Muscle layer of duodenum (tissue), 2 donors: ENCODE measurements around the gene PLEKHD1.
"Not testable (repeated sequence)": the region's sequence is repeated elsewhere in the genome, so short reads cannot be mapped to it uniquely, and the experiment has no call there.

Experiments used
- H3K27ac ChIP-seq: one replicate; pipeline ENCODE4 v1.7.0; 2013; ENCODE audit warnings: mild to moderate bottlenecking, low read length
- H3K27me3 ChIP-seq: one replicate; pipeline ENCODE4 v1.7.0; 2013; ENCODE audit warnings: low read depth, mild to moderate bottlenecking, control low read depth, low read length
- H3K36me3 ChIP-seq, 2 donors: one replicate each; pipeline ENCODE4 v1.7.0; 2013; ENCODE audit warnings: low read length in 2 of 2, control low read depth in 1 of 2, mild to moderate bottlenecking in 1 of 2; ENCODE audit not compliant: insufficient read depth in 2 of 2, control insufficient read depth in 1 of 2
- H3K4me1 ChIP-seq, 2 donors: one replicate each; pipeline ENCODE4 v1.7.0; 2013; ENCODE audit warnings: low read length in 2 of 2, mild to moderate bottlenecking in 2 of 2, control low read depth in 1 of 2, moderate library complexity in 1 of 2; ENCODE audit not compliant: insufficient read depth in 2 of 2, control insufficient read depth in 1 of 2
- H3K4me3 ChIP-seq, 2 donors: one replicate each; pipeline ENCODE4 v1.7.0; 2013; ENCODE audit warnings: low read length in 2 of 2, low read depth in 1 of 2, mild to moderate bottlenecking in 1 of 2
- H3K9me3 ChIP-seq, 2 donors: one replicate each; pipeline ENCODE4 v1.7.0; 2013; ENCODE audit warnings: low read length in 2 of 2, control low read depth in 1 of 2, mild to moderate bottlenecking in 1 of 2; ENCODE audit not compliant: control insufficient read depth in 1 of 2
- donor health status: healthy.

PLEKHD1 gene

GRCh38 chr14:69497866-69498265 lies 13.3 kb downstream of the PLEKHD1 start:
- not testable (repeated sequence) for H3K36me3 ChIP-seq, H3K4me3 ChIP-seq, H3K9me3 ChIP-seq, H3K27ac ChIP-seq, H3K27me3 ChIP-seq
- H3K4me1 ChIP-seq: peaks cover 4 to 11% of the 10 kb centered on the region in 2 donors

DNA sequence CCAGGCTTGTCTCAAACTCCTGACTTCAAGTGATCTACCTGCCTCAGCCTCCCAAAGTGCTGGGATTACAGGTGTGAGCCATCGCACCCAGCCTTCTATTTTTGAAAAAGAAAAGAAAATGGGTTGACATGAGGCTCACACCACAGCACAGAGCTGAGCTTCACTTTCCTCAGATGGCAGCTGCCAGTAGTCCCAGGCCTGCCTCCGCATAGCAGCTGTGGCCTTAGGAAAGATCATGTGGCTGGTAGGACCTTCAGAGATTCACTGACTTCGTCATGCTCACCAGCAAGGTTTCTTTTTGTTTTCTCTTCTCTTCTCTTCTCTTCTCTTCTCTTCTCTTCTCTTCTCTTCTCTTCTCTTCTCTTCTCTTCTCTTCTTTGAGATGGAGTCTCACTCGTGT lies 13.8 kb downstream of the PLEKHD1 start:
- not testable (repeated sequence) for H3K36me3 ChIP-seq, H3K9me3 ChIP-seq, H3K27me3 ChIP-seq, H3K4me3 ChIP-seq, H3K27ac ChIP-seq
- H3K4me1 ChIP-seq: peaks cover 4 to 11% of the 10 kb centered on the region in 2 donors

DNA sequence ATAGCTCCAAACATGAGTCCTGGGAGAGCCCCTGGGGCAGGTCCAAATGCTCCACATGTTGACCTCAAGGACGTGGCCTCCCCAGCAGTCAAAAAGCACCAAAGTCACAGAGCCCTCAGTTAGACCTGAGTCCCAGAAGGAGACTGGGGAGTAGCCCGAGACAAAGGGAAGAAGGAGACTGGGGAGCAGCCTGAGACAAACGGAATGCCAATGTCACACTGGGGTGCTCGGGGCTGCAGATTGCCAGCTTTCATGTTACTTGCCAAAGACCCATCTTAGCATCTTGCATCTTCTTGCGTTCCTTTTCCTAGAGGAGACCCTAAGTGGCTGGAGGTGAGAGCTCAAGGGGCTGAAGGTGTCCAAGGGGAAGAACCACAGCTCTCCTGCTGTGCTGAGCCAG lies 14.9 kb downstream of the PLEKHD1 start:
- Histone ChIP-seq H3K27me3 (no peaks in the 10 kb centered on the region), H3K36me3 (no peaks in the 10 kb centered on the region), H3K27ac (no peak overlapping the region), H3K9me3 (no peaks in the 10 kb centered on the region), H3K4me1 (peaks cover 4 to 11% of the 10 kb centered on the region in 2 donors), H3K4me3 (no peak overlapping the region)

GRCh38 chr14:69500096-69500495 lies 15.6 kb downstream of the PLEKHD1 start:
- Histone ChIP-seq H3K27ac (no peak overlapping the region), H3K36me3 (no peaks in the 10 kb centered on the region), H3K9me3 (no peaks in the 10 kb centered on the region), H3K27me3 (no peaks in the 10 kb centered on the region), H3K4me3 (no peak overlapping the region), H3K4me1 (peaks cover 4 to 11% of the 10 kb centered on the region in 2 donors)

DNA sequence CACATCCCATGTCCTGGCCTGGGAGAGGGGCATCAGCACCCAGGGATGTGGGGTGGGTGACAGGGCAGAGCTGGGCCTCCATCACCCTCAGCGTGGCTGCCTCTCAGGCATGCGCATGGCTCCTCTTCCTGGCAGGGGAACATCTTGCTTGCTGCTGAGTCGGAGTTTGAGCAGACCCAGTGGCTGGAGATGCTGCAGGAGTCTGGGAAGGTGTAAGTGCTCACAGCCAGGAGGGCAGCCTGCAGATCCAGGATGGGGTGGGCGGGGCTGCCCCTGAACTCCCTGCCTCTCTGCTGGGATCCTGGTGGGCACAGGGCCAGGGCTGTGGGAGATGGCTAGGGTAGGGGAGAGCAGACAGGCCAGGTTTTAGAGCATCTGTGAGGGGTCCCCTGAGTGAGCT lies 16.2 kb downstream of the PLEKHD1 start:
- no peak overlapping the region for H3K27ac ChIP-seq
- no peaks in the 10 kb centered on the region for H3K27me3 ChIP-seq
- no peak overlapping the region for H3K4me3 ChIP-seq
- H3K4me1 ChIP-seq: peaks cover 4 to 11% of the 10 kb centered on the region in 2 donors
- H3K9me3 ChIP-seq: no peaks in the 10 kb centered on the region
- no peaks in the 10 kb centered on the region for H3K36me3 ChIP-seq

DNA sequence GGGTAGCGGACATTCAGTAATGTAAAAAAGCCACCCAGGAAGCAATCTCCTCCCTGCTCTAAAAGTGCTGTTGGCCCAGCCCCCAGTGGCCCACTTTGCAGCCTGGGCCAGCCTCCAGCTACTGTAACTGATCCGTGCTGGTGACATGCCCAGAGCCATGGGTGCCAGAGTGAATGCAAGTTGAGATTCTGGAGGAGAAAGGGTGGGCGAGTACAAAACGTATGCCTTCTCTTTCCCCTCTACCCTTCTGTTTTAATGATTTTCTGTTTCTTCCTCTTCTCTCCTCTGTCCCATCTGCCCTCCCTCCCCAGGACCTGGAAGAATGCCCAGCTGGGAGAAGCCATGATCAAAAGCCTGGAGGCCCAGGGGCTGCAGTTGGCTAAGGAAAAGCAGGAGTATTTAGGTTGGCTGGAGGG lies 16.9 kb downstream of the PLEKHD1 start:
- no peak overlapping the region for H3K27ac ChIP-seq
- H3K9me3 ChIP-seq: no peaks in the 10 kb centered on the region

GRCh38 chr14:69504775-69505174 lies 20.2 kb downstream of the PLEKHD1 start:
- H3K36me3 ChIP-seq: no peaks in the 10 kb centered on the region
- H3K4me3 ChIP-seq: no peak overlapping the region
- no peaks in the 10 kb centered on the region for H3K27me3 ChIP-seq
- peaks cover 4 to 11% of the 10 kb centered on the region in 2 donors for H3K4me1 ChIP-seq
- no peaks in the 10 kb centered on the region for H3K9me3 ChIP-seq
- H3K27ac ChIP-seq: no peak overlapping the region

More for the DNA sequence above, 16.9 kb downstream of the PLEKHD1 start:
- no peaks in the 10 kb centered on the region for H3K36me3 ChIP-seq
- no peaks in the 10 kb centered on the region for H3K27me3 ChIP-seq
- H3K4me1 ChIP-seq: peaks cover 4 to 11% of the 10 kb centered on the region in 2 donors
- H3K4me3 ChIP-seq: no peak overlapping the region

DNA sequence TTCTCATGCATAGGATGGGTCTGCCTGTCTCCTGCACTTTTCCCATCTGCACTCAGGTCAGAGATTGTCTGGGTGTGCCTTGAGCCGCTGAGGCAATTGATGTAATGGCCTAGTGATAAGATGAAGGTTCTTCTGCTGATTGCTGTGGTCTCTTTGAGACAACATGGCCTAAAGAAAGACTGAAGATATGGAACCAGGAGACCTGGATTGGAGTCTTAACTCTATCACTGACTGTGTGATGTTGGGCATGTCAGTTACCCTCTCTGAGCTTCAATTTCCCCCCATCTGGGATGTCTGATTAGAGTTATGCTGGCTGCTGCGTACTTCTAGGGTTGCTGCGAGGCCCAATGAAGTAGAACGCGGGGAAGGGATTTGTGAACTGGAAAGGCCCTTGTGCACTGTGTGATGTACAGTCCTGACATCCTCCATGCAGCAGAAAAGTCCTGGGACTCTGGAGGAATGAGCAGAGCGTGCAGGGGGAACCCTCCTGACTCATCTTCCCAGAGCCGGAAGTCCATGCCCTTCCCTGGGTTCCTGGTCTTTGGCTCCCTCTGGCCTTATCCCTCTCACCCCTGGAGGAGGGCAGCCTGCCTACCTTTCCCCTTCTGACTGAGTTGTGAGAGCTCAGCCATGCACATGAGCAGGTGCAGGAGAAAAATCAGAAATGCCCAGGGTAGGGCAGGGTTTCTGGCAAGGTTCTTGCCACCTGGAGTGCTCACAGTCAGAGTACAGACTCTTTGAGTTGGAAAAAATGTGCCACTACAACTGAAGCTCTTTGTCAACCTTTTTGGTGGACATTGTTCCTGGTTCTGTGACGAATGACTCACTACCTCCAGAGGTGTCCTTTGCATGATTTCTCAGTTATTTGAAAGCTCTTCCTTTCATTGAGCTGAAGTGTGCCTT lies 21.1 kb downstream of the PLEKHD1 start:
- Histone ChIP-seq H3K27me3 (no peaks in the 10 kb centered on the region), H3K27ac (no peak overlapping the region), H3K4me3 (no peak overlapping the region), H3K9me3 (no peaks in the 10 kb centered on the region), H3K36me3 (no peaks in the 10 kb centered on the region), H3K4me1 (peaks cover 4 to 11% of the 10 kb centered on the region in 2 donors)

- Histone ChIP-seq H3K4me1 (peaks cover 3 to 9% of the 10 kb centered on the region in 2 donors), H3K27ac (no peak overlapping the region), H3K27me3 (no peaks in the 10 kb centered on the region), H3K9me3 (no peaks in the 10 kb centered on the region), H3K36me3 (no peaks in the 10 kb centered on the region), H3K4me3 (no peak overlapping the region)
Measured at GRCh38 chr14:69506241-69506595, 21.7 kb downstream of the PLEKHD1 start.

DNA sequence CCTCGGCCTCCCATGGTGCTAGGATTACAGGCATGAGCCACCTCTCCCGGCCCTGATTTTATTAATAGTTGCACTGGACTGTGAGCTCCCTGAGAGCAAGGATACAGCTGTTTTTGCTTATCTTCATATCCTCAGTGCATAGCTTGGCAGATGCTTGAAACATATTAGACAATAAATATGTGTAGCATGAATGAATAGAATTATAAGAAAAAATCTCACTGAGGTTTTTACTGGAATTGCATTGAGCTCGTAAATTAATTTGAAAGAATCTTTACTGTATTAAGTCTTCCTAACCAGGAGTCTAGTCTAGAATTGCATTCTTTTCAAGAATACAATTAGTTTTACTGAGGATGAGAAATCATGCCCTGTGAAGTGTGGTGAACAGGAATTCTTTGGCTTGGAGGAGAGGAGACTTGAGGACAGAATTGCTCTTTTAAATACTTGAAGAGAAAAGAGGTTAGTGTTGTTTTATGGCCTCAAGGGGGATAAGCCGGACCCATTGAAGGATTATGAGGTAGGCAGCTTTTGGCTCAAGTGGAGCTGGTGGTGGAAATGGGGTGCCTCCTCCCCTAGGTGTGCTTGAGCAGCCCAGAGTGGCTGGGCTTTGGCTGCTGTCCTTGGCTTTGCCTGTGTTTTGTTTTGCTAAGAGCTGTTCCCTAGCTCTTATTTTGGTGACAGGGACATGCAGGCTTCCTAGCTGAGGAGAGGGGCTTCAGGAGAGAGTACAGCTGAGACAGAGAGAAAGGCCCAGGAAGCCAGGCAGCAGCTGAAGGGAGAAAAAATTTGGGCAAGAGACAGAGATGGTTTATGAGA lies 34.0 kb downstream of the PLEKHD1 start:
- H3K9me3 ChIP-seq: no peaks in the 10 kb centered on the region
- H3K4me3 ChIP-seq: no peak overlapping the region
- H3K27me3 ChIP-seq: no peaks in the 10 kb centered on the region
- no peaks in the 10 kb centered on the region for H3K36me3 ChIP-seq
- no peak overlapping the region for H3K27ac ChIP-seq
- H3K4me1 ChIP-seq: no peaks in the 10 kb centered on the region

DNA sequence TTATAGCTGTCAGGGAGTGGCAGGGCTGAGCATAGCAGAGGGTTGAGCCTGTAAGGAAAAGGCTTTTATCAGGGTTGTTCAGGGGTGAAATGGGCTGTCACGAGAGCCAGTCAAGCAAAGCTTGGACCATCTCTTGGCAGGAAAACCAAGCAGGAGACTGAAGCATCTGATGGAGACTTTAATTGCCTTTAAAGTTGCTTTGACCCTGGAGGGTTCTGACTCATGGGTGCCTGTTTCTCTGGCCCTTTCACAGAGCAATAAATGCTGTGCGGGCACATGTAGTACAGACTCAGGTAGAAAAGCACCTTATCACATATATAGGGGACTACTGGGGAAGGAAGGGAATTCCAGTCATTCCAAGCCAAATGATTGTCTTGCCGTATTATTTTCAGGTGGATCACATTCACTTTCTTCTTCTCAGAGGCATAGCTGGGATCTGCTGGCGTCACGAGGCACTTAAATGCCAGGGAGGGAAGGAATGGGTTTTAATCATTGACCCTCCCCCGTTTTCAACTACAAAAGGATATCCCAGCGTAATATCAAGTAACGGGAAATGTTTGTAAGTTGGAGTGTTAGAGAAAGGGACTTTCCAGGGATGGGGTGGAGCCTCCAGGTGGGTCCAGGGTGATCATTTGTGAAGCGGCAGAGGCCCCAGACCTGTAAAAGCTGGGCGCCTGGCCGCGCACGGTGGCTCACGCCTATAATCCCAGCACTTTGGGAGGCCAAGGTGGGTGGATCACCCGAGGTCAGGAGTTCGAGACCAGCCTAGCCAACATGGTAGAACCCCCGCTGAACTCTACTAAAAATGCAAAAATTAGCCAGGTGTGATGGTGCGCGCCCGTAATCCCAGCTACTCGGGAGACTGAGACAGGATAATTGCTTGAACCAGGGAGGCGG lies 34.9 kb downstream of the PLEKHD1 start:
- no peaks in the 10 kb centered on the region for H3K36me3 ChIP-seq
- no peaks in the 10 kb centered on the region for H3K9me3 ChIP-seq
- no peak overlapping the region for H3K4me3 ChIP-seq
- no peak overlapping the region for H3K27ac ChIP-seq
- H3K27me3 ChIP-seq: no peaks in the 10 kb centered on the region
- no peaks in the 10 kb centered on the region for H3K4me1 ChIP-seq
